T-helper 9 cell (primary cell): ENCODE data around the gene ANKRD31.
"Not testable (repeated sequence)": the region's sequence is repeated elsewhere in the genome, so short reads cannot be mapped to it uniquely, and the experiment has no call there.

Source experiments
- DNase-seq: peaks from one replicate; pipeline ENCODE4 v3.0.0-alpha.2; 2020

The ANKRD31 gene

GRCh38 chr5:75142566-75143136 lies 94.0 kb downstream of the ANKRD31 start:
- no peak for DNase-seq

GRCh38 chr5:75140277-75140676 lies 96.4 kb downstream of the ANKRD31 start:
- DNase-seq = no peak

- no peak for DNase-seq
Observed at GRCh38 chr5:75138689-75139088, 98.0 kb downstream of the ANKRD31 start.

GRCh38 chr5:75130818-75131349 lies 105.8 kb downstream of the ANKRD31 start:
- no peak for DNase-seq

GRCh38 chr5:75116856-75117255 lies 119.8 kb downstream of the ANKRD31 start:
- no peak for DNase-seq

GRCh38 chr5:75114311-75114710 lies 122.4 kb downstream of the ANKRD31 start:
- DNase-seq = not testable (repeated sequence)

- no peak for DNase-seq
Observed at GRCh38 chr5:75113354-75114113, 123.1 kb downstream of the ANKRD31 start.

GRCh38 chr5:75108931-75109596 lies 127.6 kb downstream of the ANKRD31 start:
- no peak for DNase-seq

- no peak for DNase-seq
Observed at GRCh38 chr5:75108515-75108914, 128.2 kb downstream of the ANKRD31 start.

- not testable (repeated sequence) for DNase-seq
Observed at GRCh38 chr5:75095956-75096355, 140.7 kb downstream of the ANKRD31 start.

- DNase-seq = no peak
Observed at GRCh38 chr5:75091597-75091996, 145.1 kb downstream of the ANKRD31 start.

GRCh38 chr5:75089662-75090061 lies 147.0 kb downstream of the ANKRD31 start:
- DNase-seq = no peak

- no peak for DNase-seq
Observed at GRCh38 chr5:75089137-75089536, 147.5 kb downstream of the ANKRD31 start.

GRCh38 chr5:75088648-75089047 lies 148.0 kb downstream of the ANKRD31 start:
- no peak for DNase-seq

- no peak for DNase-seq
Observed at GRCh38 chr5:75081510-75081909, 155.2 kb downstream of the ANKRD31 start.

GRCh38 chr5:75079346-75079745 lies 157.3 kb downstream of the ANKRD31 start:
- not testable (repeated sequence) for DNase-seq

GRCh38 chr5:75078027-75078426 lies 158.7 kb downstream of the ANKRD31 start:
- no peak for DNase-seq

- no peak for DNase-seq
Observed at GRCh38 chr5:75072061-75072460, 164.6 kb downstream of the ANKRD31 start.

GRCh38 chr5:75071100-75071499 lies 165.6 kb downstream of the ANKRD31 start:
- DNase-seq = no peak

- DNase-seq = no peak
Observed at GRCh38 chr5:75067434-75067833, 169.2 kb downstream of the ANKRD31 start.

- no peak for DNase-seq
Observed at GRCh38 chr5:75062925-75063531, 173.7 kb downstream of the ANKRD31 start.

- DNase-seq = no peak
Observed at GRCh38 chr5:75059912-75060545, 176.6 kb downstream of the ANKRD31 start.
